Activated naive CD8-positive, alpha-beta T cell treated with anti-CD3 and anti-CD28 coated beads, Interleukin-2, amount 50 U/mL, for 24 hours (primary cell): ENCODE results near the gene BZW1.
A peak's percentile ranks its signal among the peaks of the same experiment; 100 is the strongest.
"Not testable (repeated sequence)": the region's sequence is repeated elsewhere in the genome, so short reads cannot be mapped to it uniquely, and the experiment has no call there.

Experiments used
- ATAC-seq: fragments of 150-1000 bp; cut with Tn5 transposase; one replicate; pipeline ENCODE4 v1.10.0; 2021
- DNase-seq: peaks from one replicate; pipeline ENCODE4 v3.0.0; 2021
- H3K27ac Mint-ChIP-seq: one replicate; pipeline ENCODE4 v1.8.0; 2021; ENCODE audit warnings: mild to moderate bottlenecking, mixed read lengths
- H3K27me3 Mint-ChIP-seq: one replicate; pipeline ENCODE4 v1.8.0; 2021; ENCODE audit warnings: mixed read lengths
- H3K36me3 Mint-ChIP-seq: one replicate; pipeline ENCODE4 v1.8.0; 2021; ENCODE audit warnings: low read depth, mixed read lengths
- H3K4me1 Mint-ChIP-seq: one replicate; pipeline ENCODE4 v1.8.0; 2021; ENCODE audit warnings: mixed read lengths
- H3K4me3 Mint-ChIP-seq: one replicate; pipeline ENCODE4 v1.8.0; 2021; ENCODE audit warnings: mild to moderate bottlenecking, moderate library complexity, mixed read lengths
- H3K9me3 Mint-ChIP-seq: one replicate; pipeline ENCODE4 v1.8.0; 2021; ENCODE audit warnings: mixed read lengths

Gene BZW1

DNA sequence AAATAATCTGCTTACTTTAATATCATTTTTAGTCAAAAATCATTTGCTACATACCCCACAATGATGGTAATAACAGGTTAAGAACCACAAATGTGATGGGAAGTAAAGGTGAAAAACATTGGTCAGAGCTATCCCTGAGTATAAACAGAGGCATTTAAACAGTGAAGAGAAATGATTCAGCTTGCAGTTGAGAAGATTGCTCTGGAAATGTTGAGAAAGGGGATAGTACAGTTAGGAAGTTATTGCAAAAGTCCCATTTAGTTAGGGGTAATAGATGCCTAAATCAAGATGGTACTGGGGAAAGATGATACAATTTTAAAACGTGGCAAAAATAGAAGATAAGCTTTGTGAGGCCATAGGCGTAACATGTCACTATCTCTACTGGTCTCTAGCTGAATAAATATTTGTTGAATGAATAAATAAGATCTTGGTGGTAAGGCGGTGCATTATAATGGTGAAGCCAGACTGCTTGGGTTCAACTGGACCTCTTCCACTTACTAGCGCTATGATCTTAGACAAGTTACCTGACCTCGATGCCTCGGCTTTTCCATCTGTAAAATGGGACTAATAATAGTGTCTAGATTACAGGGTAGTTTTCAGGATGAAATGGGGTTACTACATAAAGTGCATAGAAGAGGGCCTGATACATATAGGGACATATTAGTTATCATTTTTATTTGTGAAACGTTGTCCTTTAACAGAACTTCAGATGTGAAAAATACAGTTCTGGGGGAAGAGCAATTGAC, 2.0 kb upstream of the BZW1 start:
- ATAC-seq (no peak), DNase-seq (no peak)
- peak overlapping the region; percentile 10 for H3K27ac Mint-ChIP-seq
- peak overlapping the region; percentile 98 for H3K4me3 Mint-ChIP-seq
- H3K36me3 Mint-ChIP-seq: peaks cover 21% of the 10 kb centered on the region
- H3K9me3 Mint-ChIP-seq: no peaks in the 10 kb centered on the region
- H3K27me3 Mint-ChIP-seq: no peaks in the 10 kb centered on the region
- H3K4me1 Mint-ChIP-seq: peaks cover 35% of the 10 kb centered on the region

GRCh38 chr2:200810252-200810997, 1.3 kb upstream of the BZW1 start:
- H3K9me3 Mint-ChIP-seq: no peaks in the 10 kb centered on the region
- peak overlapping the region; percentile 98 for H3K4me3 Mint-ChIP-seq
- DNase-seq: no peak

DNA sequence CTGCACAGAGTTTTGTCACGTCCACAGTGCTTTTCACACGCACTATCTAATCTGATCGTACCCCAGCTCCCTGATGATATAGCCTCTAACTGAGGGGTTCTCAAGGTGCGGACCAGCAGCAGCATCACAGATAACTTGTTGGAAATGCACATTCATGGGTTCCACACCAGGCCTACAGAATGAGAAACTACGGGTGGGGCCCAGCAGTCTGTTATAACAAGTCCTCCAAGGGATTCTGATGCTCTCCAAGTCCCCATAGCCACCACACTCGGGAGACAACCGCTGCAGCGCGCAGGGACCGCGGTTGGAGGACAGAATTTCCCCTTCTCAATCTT, 745 bp upstream of the BZW1 start:
- ATAC-seq (no peak), DNase-seq (no peak)
- Mint-ChIP-seq H3K9me3 (no peaks in the 10 kb centered on the region), H3K36me3 (peaks cover 34% of the 10 kb centered on the region), H3K4me3 (peak overlapping the region; percentile 98), H3K4me1 (peaks cover 47% of the 10 kb centered on the region), H3K27me3 (no peaks in the 10 kb centered on the region), H3K27ac (peak overlapping the region; percentile 95)

More at GRCh38 chr2:200810252-200810997, 1.3 kb upstream of the BZW1 start:
- H3K27ac Mint-ChIP-seq: peak overlapping the region; percentile 95
- H3K4me1 Mint-ChIP-seq: peaks cover 42% of the 10 kb centered on the region
- H3K36me3 Mint-ChIP-seq: peaks cover 29% of the 10 kb centered on the region
- no peak for ATAC-seq
- H3K27me3 Mint-ChIP-seq: no peaks in the 10 kb centered on the region

DNA sequence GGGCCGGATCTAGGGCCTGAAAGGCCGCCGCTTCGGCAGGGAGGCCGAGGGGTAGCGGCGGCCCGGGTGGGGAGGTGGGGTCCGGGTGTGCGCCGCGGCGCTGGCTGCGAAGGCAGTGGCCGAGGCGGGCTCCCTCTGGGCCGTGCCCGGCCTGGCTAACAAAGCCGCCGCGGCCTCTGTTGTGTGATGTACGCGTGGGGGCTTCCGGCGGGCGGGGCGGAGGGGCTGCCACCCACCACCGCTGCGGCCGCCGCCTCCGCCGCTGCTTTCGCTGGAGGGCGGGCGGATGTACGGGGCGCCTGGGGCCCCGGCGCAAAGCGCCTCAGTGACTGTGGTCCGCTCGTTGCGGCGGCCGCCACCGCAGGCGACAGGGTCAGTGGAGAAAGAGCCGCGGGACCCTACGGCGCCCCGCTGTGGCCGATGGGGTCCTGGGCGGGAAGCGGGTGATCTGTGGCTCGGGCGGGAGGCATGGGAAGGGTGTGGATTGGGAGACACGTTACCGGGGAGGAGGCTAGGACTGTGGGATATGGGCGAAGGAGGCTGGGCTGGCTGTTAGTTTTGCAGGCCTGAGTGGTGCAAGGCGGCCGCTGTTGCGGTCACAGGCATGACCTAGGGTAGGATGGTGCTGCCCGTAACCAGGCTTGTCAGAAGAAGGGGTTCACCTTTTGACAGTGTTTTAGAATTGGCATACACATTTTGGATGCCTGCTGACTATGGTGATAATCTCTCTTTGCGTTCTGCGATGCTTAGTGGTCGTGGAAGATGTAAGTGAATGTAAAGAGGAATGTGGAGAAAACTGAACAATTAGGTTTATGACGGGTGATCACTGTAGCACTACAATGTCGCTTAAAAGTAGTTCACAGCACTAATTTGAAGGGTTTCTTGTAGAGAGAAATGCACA, 662 bp downstream of the BZW1 start:
- no peaks in the 10 kb centered on the region for H3K9me3 Mint-ChIP-seq

GRCh38 chr2:200814276-200814815, 2.6 kb downstream of the BZW1 start:
- H3K4me1 Mint-ChIP-seq: peaks cover 66% of the 10 kb centered on the region
- H3K9me3 Mint-ChIP-seq: no peaks in the 10 kb centered on the region
- H3K36me3 Mint-ChIP-seq: peaks cover 67% of the 10 kb centered on the region
- DNase-seq (peak; percentile 42), ATAC-seq (peak; percentile 72)
- no peaks in the 10 kb centered on the region for H3K27me3 Mint-ChIP-seq
- H3K4me3 Mint-ChIP-seq: peak overlapping the region; percentile 98
- peak overlapping the region; percentile 95 for H3K27ac Mint-ChIP-seq

More for the DNA sequence above, 662 bp downstream of the BZW1 start:
- H3K4me3 Mint-ChIP-seq: peak overlapping the region; percentile 98
- peak overlapping the region; percentile 95 for H3K27ac Mint-ChIP-seq
- DNase-seq: peak; percentile 71
- H3K27me3 Mint-ChIP-seq: no peaks in the 10 kb centered on the region
- ATAC-seq: peak; percentile 21
- peaks cover 59% of the 10 kb centered on the region for H3K4me1 Mint-ChIP-seq
- H3K36me3 Mint-ChIP-seq: peaks cover 47% of the 10 kb centered on the region

- Mint-ChIP-seq H3K4me3 (peak overlapping the region; percentile 98), H3K27me3 (no peaks in the 10 kb centered on the region), H3K36me3 (peaks cover 73% of the 10 kb centered on the region), H3K4me1 (peaks cover 64% of the 10 kb centered on the region), H3K9me3 (no peaks in the 10 kb centered on the region), H3K27ac (peak overlapping the region; percentile 95)
- ATAC-seq (no peak), DNase-seq (no peak)
These were observed 3.2 kb downstream of the BZW1 start for GRCh38 chr2:200814917-200815316.

DNA sequence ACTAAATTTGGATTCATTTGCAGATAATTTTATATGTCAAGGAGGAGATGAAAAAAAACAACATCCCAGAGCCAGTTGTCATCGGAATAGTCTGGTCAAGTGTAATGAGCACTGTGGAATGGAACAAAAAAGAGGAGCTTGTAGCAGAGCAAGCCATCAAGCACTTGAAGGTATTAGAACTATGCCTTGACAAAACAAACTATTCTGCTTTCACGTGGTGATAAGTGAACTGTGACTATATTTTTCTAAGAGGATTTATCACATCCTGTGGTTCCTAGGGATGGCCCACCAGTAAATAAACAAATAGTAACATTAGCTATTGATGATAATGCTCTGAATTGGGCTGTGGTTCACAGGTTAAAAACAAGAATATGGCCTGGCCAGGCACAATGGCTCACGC, 7.0 kb downstream of the BZW1 start:
- peaks cover 82% of the 10 kb centered on the region for H3K36me3 Mint-ChIP-seq
- peaks cover 55% of the 10 kb centered on the region for H3K4me1 Mint-ChIP-seq
- ATAC-seq, H3K27me3 Mint-ChIP-seq, H3K9me3 Mint-ChIP-seq, H3K4me3 Mint-ChIP-seq, DNase-seq: not testable (repeated sequence)
- peak overlapping the region; percentile 44 for H3K27ac Mint-ChIP-seq

- H3K4me1 Mint-ChIP-seq: peaks cover 37% of the 10 kb centered on the region
- peaks cover 69% of the 10 kb centered on the region for H3K36me3 Mint-ChIP-seq
- no peaks in the 10 kb centered on the region for H3K9me3 Mint-ChIP-seq
- DNase-seq (no peak), ATAC-seq (no peak)
- H3K27me3 Mint-ChIP-seq: no peaks in the 10 kb centered on the region
- no peak overlapping the region for H3K4me3 Mint-ChIP-seq
- peak overlapping the region; percentile 15 for H3K27ac Mint-ChIP-seq
These were observed 9.0 kb downstream of the BZW1 start for GRCh38 chr2:200820573-200821234.

- Mint-ChIP-seq H3K27ac (peak overlapping the region; percentile 60), H3K9me3 (no peaks in the 10 kb centered on the region), H3K4me1 (peaks cover 31% of the 10 kb centered on the region), H3K36me3 (peaks cover 62% of the 10 kb centered on the region), H3K4me3 (no peak overlapping the region), H3K27me3 (no peaks in the 10 kb centered on the region)
- ATAC-seq: no peak
- DNase-seq: no peak
These were observed 10.1 kb downstream of the BZW1 start for GRCh38 chr2:200821686-200822245.

DNA sequence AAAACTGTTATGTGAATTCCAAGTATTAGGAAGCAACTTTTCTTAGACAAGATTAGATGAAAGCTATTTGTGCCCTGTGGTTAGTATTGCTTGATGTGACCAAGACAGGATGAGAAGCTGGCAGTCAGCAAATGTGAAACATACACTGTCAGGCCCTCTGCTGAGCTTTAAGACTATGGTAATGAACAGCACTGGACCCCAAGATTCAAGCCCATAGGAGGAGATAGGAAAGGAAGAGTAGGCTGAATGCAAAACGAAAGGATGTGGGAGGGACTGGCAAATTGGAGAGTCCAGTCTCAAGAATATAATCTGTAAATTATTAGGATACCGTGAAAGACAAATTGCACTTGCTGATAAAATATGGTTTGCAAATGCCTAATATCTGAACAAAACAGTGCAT, 16.4 kb downstream of the BZW1 start:
- no peaks in the 10 kb centered on the region for H3K9me3 Mint-ChIP-seq
- H3K4me1 Mint-ChIP-seq: peaks cover 5% of the 10 kb centered on the region
- H3K27ac Mint-ChIP-seq: no peak overlapping the region
- H3K27me3 Mint-ChIP-seq: no peaks in the 10 kb centered on the region
- no peak overlapping the region for H3K4me3 Mint-ChIP-seq
- ATAC-seq: no peak
- DNase-seq: no peak
- peaks cover 18% of the 10 kb centered on the region for H3K36me3 Mint-ChIP-seq

GRCh38 chr2:200828572-200829257, 17.0 kb downstream of the BZW1 start:
- DNase-seq (no peak), ATAC-seq (no peak)
- Mint-ChIP-seq H3K4me3 (no peak overlapping the region), H3K27me3 (no peaks in the 10 kb centered on the region), H3K36me3 (peaks cover 17% of the 10 kb centered on the region), H3K27ac (no peak overlapping the region), H3K4me1 (peaks cover 5% of the 10 kb centered on the region), H3K9me3 (no peaks in the 10 kb centered on the region)

GRCh38 chr2:200829258-200829655, 17.5 kb downstream of the BZW1 start:
- no peak overlapping the region for H3K27ac Mint-ChIP-seq
- H3K9me3 Mint-ChIP-seq: no peaks in the 10 kb centered on the region
- no peak overlapping the region for H3K4me3 Mint-ChIP-seq
- peaks cover 5% of the 10 kb centered on the region for H3K4me1 Mint-ChIP-seq
- no peak for ATAC-seq
- H3K27me3 Mint-ChIP-seq: no peaks in the 10 kb centered on the region
- no peak for DNase-seq
- peaks cover 13% of the 10 kb centered on the region for H3K36me3 Mint-ChIP-seq

GRCh38 chr2:200834701-200835100, 23.0 kb downstream of the BZW1 start:
- no peaks in the 10 kb centered on the region for H3K4me1 Mint-ChIP-seq
- DNase-seq (no peak), ATAC-seq (no peak)
- H3K36me3 Mint-ChIP-seq: peaks cover 4% of the 10 kb centered on the region
- no peak overlapping the region for H3K27ac Mint-ChIP-seq
- H3K27me3 Mint-ChIP-seq: no peaks in the 10 kb centered on the region
- peaks cover 10% of the 10 kb centered on the region for H3K9me3 Mint-ChIP-seq
- no peak overlapping the region for H3K4me3 Mint-ChIP-seq
